GM12875 (cell line): ENCODE results near the gene KIF26B.

Experiments used
- H3K4me3 ChIP-seq: one replicate; pipeline ENCODE4 v1.5.1; 2011; ENCODE audit warnings: low read depth, low read length, control low read depth
- TF ChIP-seq, protein P1 (sequence below): IDR thresholded peaks from 2 replicates; pipeline ENCODE4 v1.5.1; 2011; ENCODE audit warnings: low read depth, mild to moderate bottlenecking, control low read depth, inconsistent platforms, low read length, moderate library complexity, borderline replicate concordance; ENCODE audit not compliant: insufficient read depth

The KIF26B gene

DNA sequence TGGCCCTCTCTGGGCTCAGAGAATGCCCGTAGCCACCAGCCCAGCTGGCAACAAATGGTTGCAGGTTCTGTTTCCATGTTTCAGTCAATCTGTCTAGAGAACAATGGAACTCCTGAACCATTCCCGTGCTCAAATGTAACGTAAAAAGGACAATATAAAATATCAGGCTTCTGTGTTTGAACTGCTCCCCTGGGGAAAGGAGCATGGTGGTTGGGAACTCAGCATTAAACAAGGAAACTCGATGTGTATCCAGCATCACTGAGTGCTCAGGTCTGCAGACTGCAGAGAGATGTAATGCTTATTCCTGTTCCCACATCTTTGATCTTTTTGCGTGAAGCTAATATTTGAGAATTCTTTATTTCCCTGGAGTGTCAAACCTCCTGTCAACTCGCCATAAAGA lies 326.5 kb downstream of the KIF26B start:
- TF ChIP-seq, protein P1, sequence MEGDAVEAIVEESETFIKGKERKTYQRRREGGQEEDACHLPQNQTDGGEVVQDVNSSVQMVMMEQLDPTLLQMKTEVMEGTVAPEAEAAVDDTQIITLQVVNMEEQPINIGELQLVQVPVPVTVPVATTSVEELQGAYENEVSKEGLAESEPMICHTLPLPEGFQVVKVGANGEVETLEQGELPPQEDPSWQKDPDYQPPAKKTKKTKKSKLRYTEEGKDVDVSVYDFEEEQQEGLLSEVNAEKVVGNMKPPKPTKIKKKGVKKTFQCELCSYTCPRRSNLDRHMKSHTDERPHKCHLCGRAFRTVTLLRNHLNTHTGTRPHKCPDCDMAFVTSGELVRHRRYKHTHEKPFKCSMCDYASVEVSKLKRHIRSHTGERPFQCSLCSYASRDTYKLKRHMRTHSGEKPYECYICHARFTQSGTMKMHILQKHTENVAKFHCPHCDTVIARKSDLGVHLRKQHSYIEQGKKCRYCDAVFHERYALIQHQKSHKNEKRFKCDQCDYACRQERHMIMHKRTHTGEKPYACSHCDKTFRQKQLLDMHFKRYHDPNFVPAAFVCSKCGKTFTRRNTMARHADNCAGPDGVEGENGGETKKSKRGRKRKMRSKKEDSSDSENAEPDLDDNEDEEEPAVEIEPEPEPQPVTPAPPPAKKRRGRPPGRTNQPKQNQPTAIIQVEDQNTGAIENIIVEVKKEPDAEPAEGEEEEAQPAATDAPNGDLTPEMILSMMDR: no peak
- no peak overlapping the region for H3K4me3 ChIP-seq

DNA sequence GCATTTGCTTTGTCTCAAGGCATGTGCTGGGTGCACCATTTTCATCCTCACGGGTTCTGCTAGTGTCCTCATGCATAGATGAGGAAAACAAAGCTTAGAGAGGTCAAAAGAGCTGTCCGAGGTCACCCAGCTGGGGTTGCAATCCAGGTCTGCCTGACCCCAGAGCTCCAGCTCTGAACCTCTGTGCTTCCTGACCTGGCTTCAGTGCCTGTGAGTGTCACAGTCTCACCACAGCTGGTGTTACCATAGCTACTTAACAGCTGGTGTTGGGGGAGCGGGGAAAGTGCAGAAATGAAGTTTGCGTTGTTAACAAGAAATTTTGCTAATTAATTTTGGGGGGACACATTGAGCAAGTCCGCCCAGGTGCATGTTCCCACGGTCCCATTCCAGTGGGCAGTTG lies 328.5 kb downstream of the KIF26B start:
- TF ChIP-seq, protein P1: no peak
- H3K4me3 ChIP-seq: no peak overlapping the region

DNA sequence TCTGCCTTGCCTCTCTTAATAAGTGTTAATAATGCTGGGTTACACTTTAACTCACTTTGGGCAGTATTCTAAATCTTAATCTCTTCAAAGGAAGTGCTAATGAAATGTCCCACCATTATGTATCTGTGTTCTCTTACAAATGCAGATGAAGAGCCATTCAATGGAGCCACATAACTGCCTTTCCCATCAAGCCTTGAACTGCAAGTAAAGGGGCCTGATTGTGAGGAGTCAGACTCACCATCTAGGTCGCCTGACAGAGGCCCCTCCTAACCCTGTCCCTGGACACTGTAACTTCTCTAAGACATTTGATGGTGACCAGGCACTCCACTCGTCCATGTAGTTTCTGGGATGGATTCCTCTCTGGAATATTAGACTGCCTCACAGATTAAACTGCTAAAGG lies 329.4 kb downstream of the KIF26B start:
- no peak overlapping the region for H3K4me3 ChIP-seq
- TF ChIP-seq, protein P1: no peak

DNA sequence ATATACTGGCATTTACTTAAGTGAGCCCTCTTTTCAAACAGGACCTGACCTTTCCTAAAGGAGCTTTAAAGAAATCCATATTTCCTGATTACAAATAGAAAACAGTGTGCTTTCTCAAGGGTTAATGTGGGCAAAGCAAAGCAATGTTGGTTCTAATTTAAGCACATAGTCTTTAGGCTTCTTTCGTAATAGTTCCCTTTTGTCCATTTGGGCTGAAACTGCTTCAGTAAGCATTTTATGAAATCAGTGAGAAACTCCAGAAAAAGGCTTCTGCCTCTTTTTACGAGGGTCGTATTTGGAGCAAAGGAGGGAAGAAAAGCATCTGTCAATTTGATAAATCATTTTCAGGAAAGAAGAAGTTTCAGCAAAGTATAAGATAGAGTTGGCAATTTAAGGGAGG lies 331.2 kb downstream of the KIF26B start:
- TF ChIP-seq, protein P1: no peak
- H3K4me3 ChIP-seq: no peak overlapping the region

DNA sequence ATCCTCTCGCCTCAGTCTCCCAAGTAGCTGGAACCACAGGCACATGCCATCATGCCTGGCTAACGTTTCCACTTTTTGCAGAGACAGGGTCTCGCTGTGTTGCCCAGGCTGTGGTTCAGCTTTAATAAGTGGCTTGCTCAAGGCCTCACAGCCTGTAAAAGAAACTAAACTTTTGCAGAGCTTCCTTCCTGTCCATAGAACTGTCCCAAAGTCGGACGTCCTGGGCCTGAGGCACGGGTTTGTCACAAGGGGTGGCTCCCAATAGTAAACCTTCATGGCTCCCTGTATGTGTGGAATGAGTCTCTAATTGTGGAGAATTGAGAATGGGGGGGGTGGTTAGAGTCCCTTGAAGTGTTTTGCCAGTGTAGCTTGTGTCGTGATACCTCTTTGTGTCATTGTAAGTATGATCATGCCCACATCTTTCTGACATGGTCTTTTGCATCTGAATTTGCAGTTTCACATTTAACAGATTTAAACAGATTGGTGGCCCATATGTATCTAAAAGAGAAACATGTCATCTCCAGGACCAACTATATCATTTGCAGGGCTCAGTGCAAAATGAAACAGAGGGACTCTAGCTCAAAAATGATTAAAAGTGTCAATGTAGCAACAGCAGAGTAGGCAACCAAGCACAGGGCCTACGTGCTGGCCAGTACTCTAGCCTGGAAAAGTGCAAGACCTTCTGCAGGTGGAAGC lies 332.1 kb downstream of the KIF26B start:
- no peak overlapping the region for H3K4me3 ChIP-seq

DNA sequence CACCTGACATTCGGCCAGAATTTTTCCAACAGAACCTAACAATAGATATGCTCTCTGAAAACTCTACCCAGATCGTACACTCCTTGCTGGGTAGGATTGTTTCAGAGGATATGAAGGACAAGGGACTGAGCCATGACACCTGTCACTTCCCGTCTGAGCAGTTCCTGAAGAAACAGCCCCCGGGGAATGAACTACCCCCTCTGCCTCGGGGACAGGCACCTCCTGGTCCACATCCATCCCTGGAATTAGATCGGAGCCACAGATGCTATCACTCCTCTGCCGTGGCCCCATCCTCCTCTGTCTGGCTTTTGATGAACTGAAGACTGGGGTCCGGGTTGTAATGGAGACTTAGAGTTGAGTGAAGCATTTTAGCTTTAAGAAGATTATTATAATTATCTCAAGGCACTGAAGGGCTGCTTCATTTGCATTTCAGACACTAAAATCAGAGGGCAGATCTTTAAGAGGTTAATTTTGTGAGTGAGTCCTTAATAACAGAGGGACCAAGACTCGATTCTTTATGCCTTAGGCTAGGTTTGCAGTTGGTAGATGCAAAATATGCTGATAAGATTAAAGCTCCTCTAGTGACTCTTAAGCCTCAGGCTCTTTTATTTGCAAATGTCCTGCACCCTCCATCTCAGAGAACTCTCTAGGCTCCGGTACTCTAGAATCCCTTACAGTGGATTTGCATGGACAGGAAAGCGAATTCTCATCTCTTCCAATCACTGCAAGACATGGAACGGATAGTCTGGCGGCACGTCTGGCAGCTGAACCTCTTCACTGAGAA lies 333.8 kb downstream of the KIF26B start:
- TF ChIP-seq, protein P1: no peak
- no peak overlapping the region for H3K4me3 ChIP-seq

More for the DNA sequence above, 332.1 kb downstream of the KIF26B start:
- TF ChIP-seq, protein P1: no peak

DNA sequence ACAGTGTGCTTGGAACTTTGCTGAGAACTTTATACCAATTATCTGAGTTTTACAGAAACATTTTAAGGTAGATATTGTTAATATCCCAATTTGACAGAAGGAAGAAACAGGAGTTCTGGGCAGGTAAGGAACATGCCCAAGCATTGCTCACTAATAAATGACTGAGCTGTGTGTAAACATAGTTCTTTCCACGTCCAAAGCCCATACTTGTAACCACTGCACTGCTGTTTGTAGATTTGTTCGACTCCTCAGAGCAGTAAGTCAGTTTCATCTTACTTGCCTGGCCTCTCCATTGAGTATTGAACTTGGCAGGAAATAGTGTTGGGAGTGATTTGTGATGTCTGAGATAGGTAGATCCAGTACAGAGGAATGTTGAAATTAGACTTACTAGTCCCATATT lies 335.1 kb downstream of the KIF26B start:
- TF ChIP-seq, protein P1: no peak
- no peak overlapping the region for H3K4me3 ChIP-seq
